Sigmoid colon (tissue), 4 donors: ENCODE data around the gene FAU.

Experiments used
- EP300 ChIP-seq, 4 donors: sonication (generic); formaldehyde crosslinking; IDR thresholded peaks; one replicate each; pipeline ENCODE4 v1.6.1; 2017; ENCODE audit warnings: antibody characterized with exemption in 4 of 4
- TF ChIP-seq, protein P1 (sequence below), 4 experiments: fragments of 450-650 bp in 3 of 4; fragments of 200-600 bp in 1 of 4; IDR thresholded peaks; one replicate each; pipeline ENCODE4 v1.5.1; 2016 to 2019; ENCODE audit warnings: antibody characterized with exemption in 4 of 4, mild to moderate bottlenecking in 3 of 4, moderate library complexity in 2 of 4

DNA sequence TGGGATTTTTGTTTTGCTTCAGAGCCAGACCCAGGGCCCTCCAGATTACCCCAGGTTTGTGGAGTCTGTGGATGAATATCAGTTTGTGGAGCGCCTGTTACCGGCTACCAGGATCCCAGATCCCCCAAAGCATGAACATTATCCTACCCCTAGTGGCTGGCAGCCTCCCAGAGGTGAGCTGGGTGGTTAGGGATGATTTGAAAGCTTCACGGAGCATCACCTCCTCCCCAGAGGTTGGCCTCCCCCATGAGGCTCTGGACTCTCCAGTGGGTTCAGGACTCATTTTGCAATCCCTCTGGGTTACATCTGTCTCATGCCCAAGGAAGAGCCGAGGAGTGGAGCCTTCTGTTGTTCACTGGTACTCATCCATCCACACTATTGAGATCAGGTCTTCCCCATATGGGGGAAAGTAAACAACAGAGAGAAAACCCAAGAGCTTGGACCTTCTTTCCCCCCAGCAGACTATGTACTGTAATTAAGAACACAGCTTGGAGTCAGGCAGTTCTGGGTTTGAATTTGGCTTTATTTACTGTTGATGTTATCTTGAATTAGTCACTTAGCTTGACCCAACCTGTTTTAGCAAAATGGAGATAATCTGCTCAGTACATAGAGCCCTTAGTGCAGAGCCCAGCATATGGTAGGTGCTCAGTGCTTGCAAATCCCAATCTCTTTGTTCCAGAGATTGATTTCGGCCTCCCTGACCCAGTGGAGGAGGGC, 2.7 kb upstream of the FAU start:
- TF ChIP-seq, protein P1, sequence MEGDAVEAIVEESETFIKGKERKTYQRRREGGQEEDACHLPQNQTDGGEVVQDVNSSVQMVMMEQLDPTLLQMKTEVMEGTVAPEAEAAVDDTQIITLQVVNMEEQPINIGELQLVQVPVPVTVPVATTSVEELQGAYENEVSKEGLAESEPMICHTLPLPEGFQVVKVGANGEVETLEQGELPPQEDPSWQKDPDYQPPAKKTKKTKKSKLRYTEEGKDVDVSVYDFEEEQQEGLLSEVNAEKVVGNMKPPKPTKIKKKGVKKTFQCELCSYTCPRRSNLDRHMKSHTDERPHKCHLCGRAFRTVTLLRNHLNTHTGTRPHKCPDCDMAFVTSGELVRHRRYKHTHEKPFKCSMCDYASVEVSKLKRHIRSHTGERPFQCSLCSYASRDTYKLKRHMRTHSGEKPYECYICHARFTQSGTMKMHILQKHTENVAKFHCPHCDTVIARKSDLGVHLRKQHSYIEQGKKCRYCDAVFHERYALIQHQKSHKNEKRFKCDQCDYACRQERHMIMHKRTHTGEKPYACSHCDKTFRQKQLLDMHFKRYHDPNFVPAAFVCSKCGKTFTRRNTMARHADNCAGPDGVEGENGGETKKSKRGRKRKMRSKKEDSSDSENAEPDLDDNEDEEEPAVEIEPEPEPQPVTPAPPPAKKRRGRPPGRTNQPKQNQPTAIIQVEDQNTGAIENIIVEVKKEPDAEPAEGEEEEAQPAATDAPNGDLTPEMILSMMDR (IDR thresholded peaks at IDR 0.05) = no peak
- TF ChIP-seq EP300 (IDR thresholded peaks at IDR 0.05) = no peak
